ENCODE results near the gene SERPINA7.
"Not testable (repeated sequence)": the region's sequence is repeated elsewhere in the genome, so short reads cannot be mapped to it uniquely, and the experiment has no call there.

The SERPINA7 gene

DNA sequence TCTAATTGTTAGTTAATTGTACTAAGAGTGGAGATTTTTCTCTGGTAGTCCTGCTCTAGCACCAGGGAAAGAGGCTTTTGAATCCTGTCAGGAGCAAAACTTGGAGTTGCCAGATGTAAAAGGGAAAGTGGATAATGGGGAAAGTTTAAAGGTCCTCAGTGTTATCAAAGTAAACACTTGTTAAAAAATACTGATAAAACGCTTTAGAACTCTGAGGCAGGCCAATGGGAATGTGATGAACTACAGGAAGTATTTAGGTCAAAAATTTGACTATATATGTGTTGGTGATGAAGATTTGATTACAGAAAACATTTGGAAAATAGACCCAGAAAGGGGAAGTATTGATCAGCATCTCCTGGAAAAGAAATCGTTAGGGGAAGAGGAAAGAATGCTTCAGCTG, 32.8 kb downstream of the SERPINA7 start:
- DNase-seq (ENCODE audit: low read depth): no peak
- no peak overlapping the region for H3K4me3 ChIP-seq (ENCODE audit: low read depth, low read length)
- TF ChIP-seq, protein P1, sequence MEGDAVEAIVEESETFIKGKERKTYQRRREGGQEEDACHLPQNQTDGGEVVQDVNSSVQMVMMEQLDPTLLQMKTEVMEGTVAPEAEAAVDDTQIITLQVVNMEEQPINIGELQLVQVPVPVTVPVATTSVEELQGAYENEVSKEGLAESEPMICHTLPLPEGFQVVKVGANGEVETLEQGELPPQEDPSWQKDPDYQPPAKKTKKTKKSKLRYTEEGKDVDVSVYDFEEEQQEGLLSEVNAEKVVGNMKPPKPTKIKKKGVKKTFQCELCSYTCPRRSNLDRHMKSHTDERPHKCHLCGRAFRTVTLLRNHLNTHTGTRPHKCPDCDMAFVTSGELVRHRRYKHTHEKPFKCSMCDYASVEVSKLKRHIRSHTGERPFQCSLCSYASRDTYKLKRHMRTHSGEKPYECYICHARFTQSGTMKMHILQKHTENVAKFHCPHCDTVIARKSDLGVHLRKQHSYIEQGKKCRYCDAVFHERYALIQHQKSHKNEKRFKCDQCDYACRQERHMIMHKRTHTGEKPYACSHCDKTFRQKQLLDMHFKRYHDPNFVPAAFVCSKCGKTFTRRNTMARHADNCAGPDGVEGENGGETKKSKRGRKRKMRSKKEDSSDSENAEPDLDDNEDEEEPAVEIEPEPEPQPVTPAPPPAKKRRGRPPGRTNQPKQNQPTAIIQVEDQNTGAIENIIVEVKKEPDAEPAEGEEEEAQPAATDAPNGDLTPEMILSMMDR (conservative IDR thresholded peaks at IDR 0.05; ENCODE audit: low read depth, low read length): no peak

DNA sequence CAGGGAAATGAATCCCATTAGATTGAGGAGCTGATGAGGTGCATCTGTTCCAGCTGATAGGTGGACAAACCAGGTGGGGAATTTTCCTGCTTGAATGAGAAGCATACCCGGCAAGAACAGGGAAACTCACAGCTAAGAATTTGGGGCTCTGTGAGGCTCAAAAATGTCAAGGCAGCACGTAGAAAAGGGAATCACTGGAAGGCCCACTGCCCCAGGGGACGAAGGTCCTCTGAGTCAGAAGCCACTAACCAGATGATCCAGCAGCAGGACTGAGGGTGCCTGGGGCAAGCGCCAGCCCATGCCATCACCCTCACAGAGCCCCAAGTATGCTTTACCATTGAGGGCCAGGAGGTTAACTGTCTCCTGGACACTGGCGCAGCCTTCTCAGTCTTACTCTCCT, 37.9 kb downstream of the SERPINA7 start:
- not testable (repeated sequence) for DNase-seq (ENCODE audit: low read depth)

DNA sequence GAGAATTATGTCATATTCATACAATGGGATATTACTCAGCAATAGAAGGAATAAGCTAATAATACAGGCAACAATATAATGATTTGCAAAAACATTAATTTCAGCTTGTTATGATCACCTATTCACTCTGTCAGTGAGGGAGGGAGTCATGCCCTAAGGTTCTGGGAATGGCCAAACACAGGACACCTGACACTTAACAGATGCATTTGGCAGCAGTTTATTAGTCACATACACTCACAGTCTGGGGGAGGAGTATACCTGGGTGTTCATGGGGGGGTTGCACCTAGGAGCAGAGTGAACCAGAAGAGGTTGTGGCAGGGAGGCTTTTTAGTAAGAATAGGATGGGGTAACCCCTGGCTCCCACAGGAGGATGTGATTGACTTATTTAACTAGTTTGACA, 38.3 kb downstream of the SERPINA7 start:
- TF ChIP-seq, protein P1 (conservative IDR thresholded peaks at IDR 0.05; ENCODE audit: low read depth, low read length): no peak
- no peak for DNase-seq (ENCODE audit: low read depth)
- H3K4me3 ChIP-seq (ENCODE audit: low read depth, low read length): no peak overlapping the region

More for the DNA sequence above, 37.9 kb downstream of the SERPINA7 start:
- not testable (repeated sequence) for H3K4me3 ChIP-seq (ENCODE audit: low read depth, low read length)

DNA sequence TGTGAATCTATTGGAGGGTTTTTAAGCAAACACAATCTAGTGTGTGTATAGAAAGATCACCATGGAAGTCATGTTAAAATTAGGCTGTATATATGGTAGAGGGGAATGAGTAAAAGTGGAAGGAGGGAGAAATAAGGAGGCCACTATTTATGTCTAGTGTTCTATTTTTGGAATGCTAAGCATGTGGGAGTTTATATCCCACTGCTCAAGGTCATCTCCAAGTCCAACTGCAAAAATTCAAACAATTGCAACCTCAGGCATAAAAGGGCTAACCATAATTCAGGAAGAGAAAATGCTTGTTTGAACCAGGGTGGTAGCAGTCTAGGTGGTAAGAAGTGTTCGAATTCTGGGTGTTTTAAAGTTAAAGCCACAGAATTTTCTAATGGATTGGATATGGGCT, 39.2 kb downstream of the SERPINA7 start:
- TF ChIP-seq, protein P1 (conservative IDR thresholded peaks at IDR 0.05; ENCODE audit: low read depth, low read length): no peak
- DNase-seq (ENCODE audit: low read depth): peak; percentile 5
- no peak overlapping the region for H3K4me3 ChIP-seq (ENCODE audit: low read depth, low read length)

DNA sequence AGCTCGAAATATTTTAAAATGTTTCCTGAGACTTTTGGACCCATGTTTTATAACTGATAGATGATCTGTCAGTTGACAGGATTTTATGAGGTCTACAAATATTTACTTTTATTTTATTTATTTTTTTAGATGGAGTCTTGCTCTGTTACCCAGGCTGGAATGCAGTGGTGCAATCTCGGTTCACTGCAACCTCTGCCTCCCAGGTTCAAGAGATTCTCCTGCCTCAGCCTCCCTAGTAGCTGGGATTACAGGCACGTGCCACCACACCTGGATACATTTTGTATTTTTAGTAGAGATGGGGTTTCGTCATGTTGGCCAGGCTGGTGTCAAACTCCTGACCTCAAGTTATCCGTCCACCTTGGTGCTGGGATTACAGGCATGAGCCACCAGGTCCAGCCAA, 50.0 kb downstream of the SERPINA7 start:
- not testable (repeated sequence) for DNase-seq (ENCODE audit: low read depth); H3K4me3 ChIP-seq (ENCODE audit: low read depth, low read length)
